Breast epithelium (tissue), 4 donors: ENCODE data around the gene HIC1. TPM values are rescaled to one million over a fixed set of nuclear protein-coding genes. Genes with fewer than 3 reads are reported as not detected.
A peak's percentile ranks its signal among the peaks of the same experiment; 100 is the strongest.

Source experiments
- DNase-seq, 2 donors: peaks; one replicate each; pipeline ENCODE4 v3.0.0-alpha.2; 2019; ENCODE audit warnings: low spot score in 2 of 2
- H3K27ac ChIP-seq, 2 donors: fragments of 200-600 bp; sonication (generic) in 1 of 2; one replicate each; pipeline ENCODE4 v1.5.1; 2016 to 2019; ENCODE audit warnings: mild to moderate bottlenecking in 1 of 2
- H3K27me3 ChIP-seq, 2 donors: fragments of 200-600 bp; sonication (generic) in 1 of 2; one replicate each; pipeline versions ENCODE4 v1.5.1 to v1.6.0; 2017 to 2019; ENCODE audit warnings: control low read depth in 1 of 2, mild to moderate bottlenecking in 1 of 2
- H3K36me3 ChIP-seq: fragments of 200-600 bp; one replicate; pipeline ENCODE4 v1.5.1; 2019
- H3K4me1 ChIP-seq, 2 donors: fragments of 200-600 bp; sonication (generic); one replicate each; pipeline ENCODE4 v1.5.1; 2016 to 2019; ENCODE audit warnings: control low read depth in 1 of 2
- H3K4me3 ChIP-seq, 3 donors: fragments of 200-600 bp; sonication (generic); 1 replicate in 2 of 3; 2 replicates in 1 of 3; pipeline ENCODE4 v1.5.1; 2016 to 2019; ENCODE audit warnings: mild to moderate bottlenecking in 3 of 3, moderate library complexity in 2 of 3
- H3K9me3 ChIP-seq, 2 donors: fragments of 200-600 bp; sonication (generic) in 1 of 2; one replicate each; pipeline ENCODE4 v1.5.1; 2016 to 2019; ENCODE audit warnings: control low read depth in 1 of 2
- POLR2A ChIP-seq: fragments of 450-650 bp; IDR thresholded peaks from one replicate; pipeline ENCODE4 v1.6.1; 2016; ENCODE audit warnings: antibody characterized with exemption, mild to moderate bottlenecking, moderate library complexity
- POLR2AphosphoS5 ChIP-seq, 3 donors: sonication (generic); formaldehyde crosslinking; IDR thresholded peaks; one replicate each; pipeline ENCODE4 v1.6.1; 2017; ENCODE audit warnings: antibody characterized with exemption in 3 of 3
- intact Hi-C: fragments of 100-400 bp; cut with DNase I; formaldehyde crosslinking; loops from one replicate; pipeline ENCODE4 v1.15.1; 2023; ENCODE audit warnings: low total_unique reads
- total RNA-seq, 3 donors: library from RNA; depleted of rRNA; stranded (reverse); fragments of >200 nt; gene quantifications; one replicate each; pipeline ENCODE4 v1.1.0, GENCODE V29; 2016
- TF ChIP-seq, protein P1 (sequence below), 3 donors: fragments of 450-650 bp; IDR thresholded peaks; one replicate each; pipeline ENCODE4 v1.5.1; 2016 to 2017; ENCODE audit warnings: antibody characterized with exemption in 3 of 3, mild to moderate bottlenecking in 3 of 3, moderate library complexity in 3 of 3

HIC1 gene
- total RNA-seq, 3 donors from 2014 or later = 12.6 to 16.4 (median 12.7) TPM

DNA sequence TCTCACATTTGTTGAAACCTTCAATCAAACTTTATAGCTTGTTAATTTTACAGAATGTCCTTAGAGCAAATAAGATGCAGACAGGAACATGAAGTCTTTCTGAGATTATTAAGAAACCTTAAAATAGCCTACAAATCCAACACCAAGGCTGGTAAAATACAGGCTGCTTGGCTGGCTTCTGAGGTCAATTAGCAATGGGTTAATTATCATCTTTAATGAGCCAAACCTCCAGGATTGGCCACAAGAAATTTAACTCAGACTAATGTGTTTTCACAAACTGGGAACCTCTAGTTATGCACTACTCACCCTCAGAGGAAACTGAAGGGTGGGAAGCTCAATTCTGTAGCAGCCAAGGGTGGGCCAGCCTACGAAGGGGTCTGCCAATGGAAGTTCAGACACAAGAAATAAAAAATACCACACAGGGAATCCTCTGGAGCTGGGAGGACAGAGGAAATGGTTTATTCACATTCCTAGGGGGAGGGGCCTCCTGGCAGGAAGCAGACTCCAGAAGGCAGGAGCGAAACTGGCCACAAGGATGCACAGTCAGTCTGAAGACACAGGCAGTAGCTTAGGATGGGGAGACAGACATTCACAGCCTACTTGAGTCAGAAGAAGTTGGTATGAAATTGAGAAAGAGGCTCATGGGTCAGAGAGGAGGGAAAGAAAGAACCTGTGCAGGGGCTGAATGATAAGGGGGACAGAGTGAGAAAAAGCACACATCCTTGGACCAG, 36.1 kb downstream of the HIC1 start:
- DNase-seq = no peak
- intact Hi-C loops = no loop called here

DNA sequence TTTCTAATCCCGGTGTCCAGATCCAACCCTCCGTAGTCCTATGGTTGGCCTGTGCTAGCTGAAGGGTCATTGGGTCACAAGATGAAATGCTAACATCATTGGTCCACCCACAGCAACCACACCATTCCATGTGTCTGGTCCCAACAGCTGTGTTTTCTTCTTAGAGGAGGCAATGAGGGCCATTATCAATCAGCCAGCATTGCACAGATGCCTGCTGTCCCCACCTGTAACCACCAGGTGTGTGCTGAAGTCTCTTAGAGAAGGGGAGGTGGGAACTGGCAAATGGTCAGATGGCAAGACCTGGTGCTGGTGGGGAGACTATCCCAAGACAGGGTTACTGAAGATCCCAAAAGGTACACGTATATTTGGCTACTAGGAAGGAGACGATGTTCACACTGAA, 37.4 kb downstream of the HIC1 start:
- peak overlapping the region in 1 of 2 donors; percentile 40 for H3K27ac ChIP-seq
- intact Hi-C loops = no loop called here

More for the DNA sequence above, 36.1 kb downstream of the HIC1 start:
- Histone ChIP-seq H3K4me1 (peaks cover 4 to 14% of the 10 kb centered on the region in 2 donors), H3K4me3 (no peak overlapping the region), H3K27ac (peak overlapping the region; percentile 88 to 91), H3K27me3 (no peaks in the 10 kb centered on the region), H3K9me3 (no peaks in the 10 kb centered on the region), H3K36me3 (no peaks in the 10 kb centered on the region)
- TF ChIP-seq POLR2A (no peak), POLR2AphosphoS5 (IDR thresholded peaks at IDR 0.05) (peak in 1 of 3 donors; percentile 48)
- TF ChIP-seq, protein P1, sequence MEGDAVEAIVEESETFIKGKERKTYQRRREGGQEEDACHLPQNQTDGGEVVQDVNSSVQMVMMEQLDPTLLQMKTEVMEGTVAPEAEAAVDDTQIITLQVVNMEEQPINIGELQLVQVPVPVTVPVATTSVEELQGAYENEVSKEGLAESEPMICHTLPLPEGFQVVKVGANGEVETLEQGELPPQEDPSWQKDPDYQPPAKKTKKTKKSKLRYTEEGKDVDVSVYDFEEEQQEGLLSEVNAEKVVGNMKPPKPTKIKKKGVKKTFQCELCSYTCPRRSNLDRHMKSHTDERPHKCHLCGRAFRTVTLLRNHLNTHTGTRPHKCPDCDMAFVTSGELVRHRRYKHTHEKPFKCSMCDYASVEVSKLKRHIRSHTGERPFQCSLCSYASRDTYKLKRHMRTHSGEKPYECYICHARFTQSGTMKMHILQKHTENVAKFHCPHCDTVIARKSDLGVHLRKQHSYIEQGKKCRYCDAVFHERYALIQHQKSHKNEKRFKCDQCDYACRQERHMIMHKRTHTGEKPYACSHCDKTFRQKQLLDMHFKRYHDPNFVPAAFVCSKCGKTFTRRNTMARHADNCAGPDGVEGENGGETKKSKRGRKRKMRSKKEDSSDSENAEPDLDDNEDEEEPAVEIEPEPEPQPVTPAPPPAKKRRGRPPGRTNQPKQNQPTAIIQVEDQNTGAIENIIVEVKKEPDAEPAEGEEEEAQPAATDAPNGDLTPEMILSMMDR (IDR thresholded peaks at IDR 0.05) = peak in 1 of 3 donors; percentile 30

DNA sequence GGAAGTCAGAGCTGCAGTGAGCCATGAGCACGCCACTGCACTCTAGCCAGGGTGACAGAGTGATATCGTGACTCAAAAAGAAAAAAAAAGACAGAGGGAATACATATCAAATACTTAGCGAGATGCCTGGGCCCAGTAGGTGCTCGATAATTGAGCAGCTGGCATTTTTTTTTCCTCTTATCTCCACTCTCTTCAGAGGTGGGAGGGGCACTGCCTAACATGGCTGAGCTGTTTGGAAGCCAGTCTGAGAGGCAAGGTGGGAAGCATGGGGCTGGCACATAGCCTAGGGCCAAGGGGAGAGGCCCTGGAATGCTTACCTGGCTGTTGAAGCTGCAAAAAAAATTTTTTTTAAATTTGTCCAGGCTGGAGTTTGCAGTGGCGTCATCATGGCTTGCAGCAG, 38.4 kb downstream of the HIC1 start:
- H3K36me3 ChIP-seq = no peaks in the 10 kb centered on the region
- H3K27me3 ChIP-seq = no peaks in the 10 kb centered on the region
- TF ChIP-seq, protein P1 (IDR thresholded peaks at IDR 0.05) = no peak
- no peak for TF ChIP-seq POLR2A
- TF ChIP-seq POLR2AphosphoS5 (IDR thresholded peaks at IDR 0.05) = no peak
- peaks cover 4 to 14% of the 10 kb centered on the region in 2 donors for H3K4me1 ChIP-seq
- no peaks in the 10 kb centered on the region for H3K9me3 ChIP-seq
- no peak for DNase-seq
- H3K4me3 ChIP-seq = no peak overlapping the region
- intact Hi-C loops = no loop called here
- H3K27ac ChIP-seq = no peak overlapping the region

More for the DNA sequence above, 37.4 kb downstream of the HIC1 start:
- Histone ChIP-seq H3K4me1 (peaks cover 4 to 14% of the 10 kb centered on the region in 2 donors), H3K9me3 (no peaks in the 10 kb centered on the region), H3K36me3 (no peaks in the 10 kb centered on the region), H3K4me3 (no peak overlapping the region), H3K27me3 (no peaks in the 10 kb centered on the region)
- no peak for DNase-seq
- TF ChIP-seq POLR2AphosphoS5 (IDR thresholded peaks at IDR 0.05) (no peak), POLR2A (no peak)
- TF ChIP-seq, protein P1 (IDR thresholded peaks at IDR 0.05) = no peak

DNA sequence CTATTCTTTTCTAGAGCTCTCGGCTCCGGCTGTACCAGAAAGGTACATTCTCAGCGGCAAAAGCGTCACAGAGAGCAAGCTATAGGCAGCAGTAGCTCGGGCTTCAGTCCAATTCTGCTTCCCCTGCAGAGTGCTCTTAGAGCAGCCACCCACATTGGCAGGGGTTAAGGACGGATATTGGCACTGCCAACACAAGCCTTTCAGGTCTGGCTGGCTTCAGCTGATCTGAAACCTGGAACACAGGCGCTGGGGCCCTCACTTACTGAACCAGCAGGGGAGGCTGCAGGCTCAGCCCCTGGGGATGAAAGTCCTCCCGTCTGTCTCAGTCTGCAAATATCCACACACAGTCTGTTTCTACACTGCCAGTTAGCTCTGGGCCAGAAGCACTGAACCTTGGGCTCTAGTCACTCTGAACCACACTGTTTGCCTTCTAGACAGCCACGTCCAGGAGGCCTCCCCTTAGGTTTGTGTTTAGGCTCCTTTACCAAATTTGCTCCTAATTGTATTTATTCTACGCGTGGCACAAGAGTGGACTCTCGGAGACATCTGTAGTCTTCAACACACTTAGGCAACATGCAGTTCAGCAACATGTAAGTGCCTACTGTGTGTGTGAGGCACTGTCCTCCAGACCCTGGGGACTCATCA, 40.1 kb downstream of the HIC1 start:
- H3K27ac ChIP-seq = peak overlapping the region; percentile 52 to 64
- no peaks in the 10 kb centered on the region for H3K36me3 ChIP-seq
- peak; percentile 67 to 83 for DNase-seq
- no peaks in the 10 kb centered on the region for H3K27me3 ChIP-seq
- TF ChIP-seq POLR2AphosphoS5 (IDR thresholded peaks at IDR 0.05) = peak in 1 of 3 donors; percentile 15
- TF ChIP-seq POLR2A = no peak
- TF ChIP-seq, protein P1 (IDR thresholded peaks at IDR 0.05) = peak; percentile 8 to 83 (median 73)
- H3K9me3 ChIP-seq = no peaks in the 10 kb centered on the region
- intact Hi-C loops = no loop called here
- H3K4me3 ChIP-seq = no peak overlapping the region
- peaks cover 0 to 14% of the 10 kb centered on the region in 2 donors for H3K4me1 ChIP-seq

DNA sequence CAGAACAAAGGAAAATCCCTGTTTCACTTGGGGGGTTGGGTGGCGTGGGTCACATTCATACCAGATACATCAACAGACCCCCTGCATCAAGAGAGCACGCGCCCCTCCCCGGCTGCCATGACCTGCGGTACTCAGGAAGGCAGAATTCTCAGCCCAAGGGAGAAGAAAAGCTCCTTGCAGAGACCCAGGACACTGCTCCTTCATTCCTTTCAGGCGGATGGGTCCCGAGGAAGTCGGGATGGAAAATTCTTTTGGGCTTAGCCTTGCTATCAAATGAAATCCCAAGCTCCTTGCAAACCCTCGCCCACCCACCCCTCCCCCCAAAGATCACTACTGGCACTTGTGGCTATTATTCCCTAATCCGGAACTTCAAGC, 40.6 kb downstream of the HIC1 start:
- intact Hi-C loops = no loop called here
- Histone ChIP-seq H3K36me3 (no peaks in the 10 kb centered on the region), H3K4me3 (no peak overlapping the region), H3K27ac (peak overlapping the region; percentile 52 to 64), H3K27me3 (no peaks in the 10 kb centered on the region), H3K9me3 (no peaks in the 10 kb centered on the region), H3K4me1 (peaks cover 0 to 14% of the 10 kb centered on the region in 2 donors)
- no peak for TF ChIP-seq POLR2AphosphoS5 (IDR thresholded peaks at IDR 0.05)
- TF ChIP-seq, protein P1 (IDR thresholded peaks at IDR 0.05) = no peak
- no peak for TF ChIP-seq POLR2A
- DNase-seq = no peak
